GM12873 (cell line): ENCODE results near the gene OR6C70.

ENCODE experiments used
- CTCF ChIP-seq: IDR thresholded peaks from 2 replicates; pipeline ENCODE4 v1.5.1; 2012; ENCODE audit warnings: low read depth, mild to moderate bottlenecking, moderate library complexity, low read length, control low read depth; ENCODE audit not compliant: insufficient read depth; ENCODE audit errors: missing control alignments

OR6C70 gene

GRCh38 chr12:55428331-55429243 lies 41.4 kb downstream of the OR6C70 start:
- TF ChIP-seq CTCF, result no peak

- TF ChIP-seq CTCF, result no peak
Measured at GRCh38 chr12:55425954-55426353, 44.0 kb downstream of the OR6C70 start, which contains the start of gene OR6C76. TSS of gene OR6C76 (plus strand) at chr12:55426254. CDS start at chr12:55426254, 0 bp downstream.

- TF ChIP-seq CTCF, result no peak
Measured at GRCh38 chr12:55420307-55420962, 49.5 kb downstream of the OR6C70 start.
